ENCODE measurements around the gene IGSF23. TPM values are rescaled to one million over a fixed set of nuclear protein-coding genes. Genes with fewer than 3 reads are reported as not detected.

Gene IGSF23
- polyA plus RNA-seq, 3 donors, result 0.23 to 0.46 (median 0.44) TPM

DNA sequence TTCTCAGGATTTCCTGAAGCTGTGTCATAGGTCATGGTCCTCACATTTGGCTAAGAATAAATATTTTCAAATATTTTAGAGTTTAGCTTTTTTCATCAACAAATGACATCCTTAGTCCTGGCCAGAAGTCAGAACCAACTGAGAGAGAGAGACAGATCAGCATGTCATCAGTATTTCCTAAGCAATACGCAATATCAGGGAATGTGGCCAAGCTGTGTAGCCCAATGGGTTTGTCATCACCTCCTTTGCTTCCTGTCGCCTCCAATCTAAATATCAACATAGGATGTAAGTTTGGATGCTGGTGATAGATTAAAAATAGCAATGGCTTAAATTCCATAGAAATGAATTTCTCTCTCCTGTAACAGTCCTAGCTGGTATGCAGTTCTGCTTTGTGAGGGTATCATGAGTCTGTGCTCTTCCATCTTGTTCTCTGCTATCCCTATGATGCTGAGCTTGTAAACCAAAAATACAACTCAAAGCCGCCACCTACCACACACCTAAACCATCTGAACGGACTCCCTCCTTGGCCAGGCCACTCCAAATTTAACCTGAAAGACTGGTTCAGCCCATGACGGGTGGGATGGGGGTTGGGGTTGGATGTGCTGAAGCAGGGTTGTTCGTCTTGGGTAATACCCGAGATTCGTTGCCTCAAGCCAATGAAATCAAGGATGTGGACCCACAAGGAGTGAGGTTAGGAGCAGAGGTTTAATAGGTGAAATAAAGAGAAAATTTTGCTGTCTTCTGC is 10.0 kb upstream of the IGSF23 start:
- no peak overlapping the region for H3K4me3 Mint-ChIP-seq

GRCh38 chr19:44604241-44604640 is 9.1 kb upstream of the IGSF23 start:
- Histone ChIP-seq H3K4me3 (replicated peaks in 1 of 3; ENCODE audit: low read depth in 2 of 3, low read length in 3 of 3) (no peak overlapping the region), H3K79me2 (ENCODE audit: insufficient read depth, low read length) (no peaks in the 10 kb centered on the region), H2AFZ (ENCODE audit: insufficient read depth, low read depth, low read length, poor library complexity, severe bottlenecking) (no peak overlapping the region), H3K4me2 (replicated peaks; ENCODE audit: extremely low read depth, low read length, poor library complexity, severe bottlenecking) (no peak overlapping the region), H3K36me3 (replicated peaks in 1 of 2; ENCODE audit: control insufficient read depth in 1 of 2, insufficient read depth in 2 of 2, low read length in 2 of 2) (no peaks in the 10 kb centered on the region), H3K27ac (ENCODE audit: low read depth in 1 of 2, low read length in 2 of 2) (no peak overlapping the region), H3K9ac (ENCODE audit: insufficient read depth, low read length, poor library complexity, severe bottlenecking) (no peak overlapping the region), H3K4me1 (ENCODE audit: control insufficient read depth in 1 of 2, insufficient read depth in 2 of 2, low read length in 2 of 2) (peaks cover 18 to 26% of the 10 kb centered on the region in 2 donors), H4K20me1 (ENCODE audit: insufficient read depth, low read length) (no peaks in the 10 kb centered on the region), H3K9me3 (replicated peaks in 1 of 2; ENCODE audit: control insufficient read depth in 1 of 2, insufficient read depth in 1 of 2, low read length in 2 of 2) (no peaks in the 10 kb centered on the region), H3K27me3 (ENCODE audit: control insufficient read depth in 2 of 2, insufficient read depth in 2 of 2, low read length in 2 of 2) (peaks cover 0 to 6% of the 10 kb centered on the region in 2 donors)
- Mint-ChIP-seq H3K36me3 (no peaks in the 10 kb centered on the region), H3K27me3 (ENCODE audit: low read depth in 3 of 3) (peaks cover 3 to 24% (median 18%) of the 10 kb centered on the region in 3 donors), H3K9me3 (peaks cover 0 to 10% (median 3%) of the 10 kb centered on the region in 7 donors), H3K4me3 (no peak overlapping the region), H3K4me1 (peaks cover 22% of the 10 kb centered on the region), H3K27ac (no peak overlapping the region)
- no peak for DNase-seq
- WGBS (ENCODE audit: insufficient coverage), result 90% methylated on average over 4 of the region's 6 CpGs
- intact Hi-C loops (cut with micrococcal nuclease), result no loop called here
- TF ChIP-seq CTCF (IDR thresholded peaks at IDR 0.05), result no peak

More for the DNA sequence above, 10.0 kb upstream of the IGSF23 start:
- H3K4me3 ChIP-seq (replicated peaks in 1 of 3; ENCODE audit: low read depth in 2 of 3, low read length in 3 of 3), result no peak overlapping the region
- no peak overlapping the region for H3K27ac ChIP-seq (ENCODE audit: low read depth in 1 of 2, low read length in 2 of 2)
- Mint-ChIP-seq H3K36me3 (no peaks in the 10 kb centered on the region), H3K27me3 (ENCODE audit: low read depth in 3 of 3) (peaks cover 3 to 22% (median 18%) of the 10 kb centered on the region in 3 donors), H3K9me3 (peaks cover 0 to 10% (median 3%) of the 10 kb centered on the region in 7 donors), H3K27ac (peak overlapping the region in 2 of 7 donors; percentile 10 to 13), H3K4me1 (peaks cover 20% of the 10 kb centered on the region)
- DNase-seq, result no peak
- H3K4me1 ChIP-seq (ENCODE audit: control insufficient read depth in 1 of 2, insufficient read depth in 2 of 2, low read length in 2 of 2), result peaks cover 17 to 21% of the 10 kb centered on the region in 2 donors
- peaks cover 0 to under 1% of the 10 kb centered on the region in 2 donors for H3K9me3 ChIP-seq (replicated peaks in 1 of 2; ENCODE audit: control insufficient read depth in 1 of 2, insufficient read depth in 1 of 2, low read length in 2 of 2)
- no peak for TF ChIP-seq CTCF (IDR thresholded peaks at IDR 0.05)
- peaks cover 0 to 6% of the 10 kb centered on the region in 2 donors for H3K27me3 ChIP-seq (ENCODE audit: control insufficient read depth in 2 of 2, insufficient read depth in 2 of 2, low read length in 2 of 2)
- no peaks in the 10 kb centered on the region for H3K36me3 ChIP-seq (replicated peaks in 1 of 2; ENCODE audit: control insufficient read depth in 1 of 2, insufficient read depth in 2 of 2, low read length in 2 of 2)
- no peak overlapping the region for H3K9ac ChIP-seq (ENCODE audit: insufficient read depth, low read length, poor library complexity, severe bottlenecking)
- H3K4me2 ChIP-seq (replicated peaks; ENCODE audit: extremely low read depth, low read length, poor library complexity, severe bottlenecking), result no peak overlapping the region
- H2AFZ ChIP-seq (ENCODE audit: insufficient read depth, low read depth, low read length, poor library complexity, severe bottlenecking), result no peak overlapping the region
- intact Hi-C loops (cut with micrococcal nuclease), result no loop called here
- H3K79me2 ChIP-seq (ENCODE audit: insufficient read depth, low read length), result no peaks in the 10 kb centered on the region
- 94% methylated on average over 4 of the region's 8 CpGs for WGBS (ENCODE audit: insufficient coverage)
- H4K20me1 ChIP-seq (ENCODE audit: insufficient read depth, low read length), result no peaks in the 10 kb centered on the region
